Keratinocyte (primary cell): ENCODE results near the gene PAQR6.

Source experiments
- CTCF ChIP-seq, 3 experiments: IDR thresholded peaks in 1 of 3; conservative IDR thresholded peaks in 1 of 3; optimal IDR thresholded peaks in 1 of 3; 2 replicates in 2 of 3; 3 replicates in 1 of 3; pipeline versions ENCODE3 to v1.5.1; 2011; ENCODE audit warnings: low read length in 3 of 3, mild to moderate bottlenecking in 3 of 3, moderate library complexity in 2 of 3, control low read depth in 1 of 3, inconsistent platforms in 1 of 3; ENCODE audit not compliant: insufficient read depth in 2 of 3; ENCODE audit errors: extremely low read depth in 1 of 3
- EZH2 ChIP-seq: IDR thresholded peaks from one replicate; pipeline ENCODE4 v1.6.1; 2012; ENCODE audit warnings: inconsistent platforms, mild to moderate bottlenecking, low read length, moderate library complexity

- no peak for TF ChIP-seq CTCF (optimal IDR thresholded peaks at IDR 0.05 in 1 of 3, IDR thresholded peaks at IDR 0.05 in 1 of 3, conservative IDR thresholded peaks at IDR 0.05 in 1 of 3; ENCODE audit: extremely low read depth in 1 of 3, insufficient read depth in 2 of 3, low read length in 3 of 3)
- no peak for TF ChIP-seq EZH2
These were observed 32.0 kb upstream of the PAQR6 start for GRCh38 chr1:156279837-156280236.
